H1 (cell line): ENCODE measurements around the gene GPC3. TPM values are rescaled to one million over a fixed set of nuclear protein-coding genes. Genes with fewer than 3 reads are reported as not detected.

Source experiments
- CTCF ChIA-PET: fragments of 300-600 bp; sonication (Branson Sonifier 250); formaldehyde crosslinking; loops from one replicate; lab custom pipeline; 2021; ENCODE audit not compliant: partially characterized antibody; lab: Charles Lee
- POLR2A ChIA-PET: fragments of 300-600 bp; sonication (Branson Sonifier 250); formaldehyde crosslinking; loops from one replicate; lab custom pipeline; 2021; ENCODE audit warnings: inconsistent platforms; ENCODE audit not compliant: partially characterized antibody; lab: Charles Lee
- DNase-seq, 2 experiments: peaks; one replicate each; pipeline versions ENCODE4 v3.0.0 to v3.0.0-alpha.2; 2010 to 2022; ENCODE audit warnings: low spot score in 2 of 2, low read depth in 1 of 2, mixed read lengths in 1 of 2
- FAIRE-seq: peaks from 2 replicates; lab custom pipeline; 2011; peaks lifted over from hg19 to GRCh38; lab: Jason Lieb, UNC
- H2AFZ ChIP-seq: 2 replicates; pipeline ENCODE4 v1.8.1; 2012; ENCODE audit warnings: low read length, inconsistent platforms
- H2AK5ac ChIP-seq: 2 replicates; pipeline ENCODE4 v1.6.1; 2013; ENCODE audit warnings: low read depth, low read length
- H2BK120ac ChIP-seq: replicated peaks from 2 replicates; pipeline ENCODE3; 2013; ENCODE audit warnings: low read depth, low read length, inconsistent platforms
- H2BK12ac ChIP-seq: 2 replicates; pipeline ENCODE4 v1.6.1; 2013; ENCODE audit warnings: low read depth, low read length
- H2BK15ac ChIP-seq: 2 replicates; pipeline ENCODE4 v1.6.1; 2013; ENCODE audit warnings: low read length
- H2BK20ac ChIP-seq: 2 replicates; pipeline ENCODE4 v1.6.1; 2013; ENCODE audit warnings: low read length
- H2BK5ac ChIP-seq: 2 replicates; pipeline ENCODE4 v1.6.1; 2013; ENCODE audit warnings: low read depth, low read length
- H3K14ac ChIP-seq: 2 replicates; pipeline ENCODE4 v1.6.1; 2013; ENCODE audit warnings: inconsistent platforms; ENCODE audit not compliant: insufficient read length
- H3K18ac ChIP-seq: 2 replicates; pipeline ENCODE4 v1.6.1; 2013; ENCODE audit warnings: low read length; ENCODE audit errors: extremely low read depth
- H3K23ac ChIP-seq: 2 replicates; pipeline ENCODE4 v1.6.1; 2013; ENCODE audit warnings: inconsistent platforms; ENCODE audit not compliant: insufficient read length
- H3K23me2 ChIP-seq: 2 replicates; pipeline ENCODE4 v1.6.1; 2013; ENCODE audit warnings: low read depth, low read length
- H3K27ac ChIP-seq: 2 replicates; pipeline ENCODE4 v1.6.1; 2011; ENCODE audit warnings: low read depth, low read length, inconsistent platforms
- H3K27me3 ChIP-seq, 4 experiments: replicated peaks in 1 of 4; 1 replicate in 1 of 4; 2 replicates in 3 of 4; pipeline versions ENCODE4 v1.6.1 to v1.8.1; 2011 to 2013; ENCODE audit warnings: low read length in 3 of 4, mild to moderate bottlenecking in 3 of 4, inconsistent platforms in 2 of 4, mixed read lengths in 2 of 4, moderate library complexity in 1 of 4; ENCODE audit not compliant: control insufficient read depth in 3 of 4, insufficient read depth in 3 of 4; ENCODE audit errors: extremely low read depth in 1 of 4
- H3K36me3 ChIP-seq, 4 experiments: 2 replicates each; pipeline versions ENCODE4 v1.6.1 to v1.8.1; 2011 to 2013; ENCODE audit warnings: mild to moderate bottlenecking in 4 of 4, low read length in 3 of 4, moderate library complexity in 2 of 4, control low read depth in 1 of 4, inconsistent platforms in 1 of 4; ENCODE audit not compliant: insufficient read depth in 4 of 4, control insufficient read depth in 2 of 4
- H3K4ac ChIP-seq: replicated peaks from 2 replicates; pipeline ENCODE3; 2013; ENCODE audit warnings: low read length, low read depth, mixed read lengths, inconsistent platforms; ENCODE audit not compliant: insufficient read length
- H3K4me1 ChIP-seq, 4 experiments: replicated peaks in 1 of 4; 1 replicate in 1 of 4; 2 replicates in 3 of 4; pipeline versions ENCODE4 v1.6.1 to v1.8.1; 2011 to 2013; ENCODE audit warnings: low read length in 3 of 4, inconsistent platforms in 2 of 4, mixed read lengths in 1 of 4; ENCODE audit not compliant: insufficient read depth in 4 of 4, control insufficient read depth in 3 of 4
- H3K4me2 ChIP-seq, 2 experiments: 2 replicates each; pipeline versions ENCODE4 v1.6.1 to v1.8.1; 2011 to 2013; ENCODE audit warnings: low read depth in 2 of 2, low read length in 2 of 2, control low read depth in 1 of 2, inconsistent platforms in 1 of 2, mild to moderate bottlenecking in 1 of 2; ENCODE audit not compliant: insufficient read depth in 1 of 2
- H3K4me3 ChIP-seq, 4 experiments: fragments of 200-600, 300-600 bp in 1 of 4; sonication (generic), shearing (Covaris generic), sonication (Bioruptor Twin) in 1 of 4; 2 replicates each; pipeline versions ENCODE4 v1.5.1 to v1.8.1; 2011 to 2016; ENCODE audit warnings: low read length in 4 of 4, low read depth in 3 of 4, control low read depth in 2 of 4, inconsistent platforms in 2 of 4, mild to moderate bottlenecking in 2 of 4, mixed read lengths in 1 of 4, moderate library complexity in 1 of 4; ENCODE audit not compliant: insufficient read depth in 2 of 4; ENCODE audit errors: extremely low read depth in 1 of 4
- H3K56ac ChIP-seq: replicated peaks from 2 replicates; pipeline ENCODE3; 2013; ENCODE audit warnings: low read depth, mild to moderate bottlenecking, mixed read lengths, low read length, inconsistent platforms; ENCODE audit not compliant: insufficient read length
- H3K79me1 ChIP-seq: 2 replicates; pipeline ENCODE4 v1.6.1; 2013; ENCODE audit warnings: low read depth, low read length, control low read depth
- H3K79me2 ChIP-seq, 2 experiments: 2 replicates each; pipeline versions ENCODE4 v1.6.1 to v1.8.1; 2012 to 2013; ENCODE audit warnings: low read length in 2 of 2, mild to moderate bottlenecking in 2 of 2, inconsistent platforms in 1 of 2; ENCODE audit not compliant: insufficient read depth in 2 of 2, control insufficient read depth in 1 of 2
- H3K9ac ChIP-seq, 4 experiments: replicated peaks in 1 of 4; 1 replicate in 1 of 4; 2 replicates in 3 of 4; pipeline versions ENCODE4 v1.6.1 to v1.8.1; 2011 to 2013; ENCODE audit warnings: low read depth in 3 of 4, low read length in 3 of 4, control low read depth in 2 of 4, mild to moderate bottlenecking in 2 of 4, moderate library complexity in 2 of 4, inconsistent platforms in 1 of 4; ENCODE audit errors: extremely low read depth in 1 of 4
- H3K9me3 ChIP-seq, 2 experiments: 2 replicates each; pipeline versions ENCODE4 v1.6.1 to v1.8.1; 2012 to 2013; ENCODE audit warnings: mild to moderate bottlenecking in 2 of 2, moderate library complexity in 2 of 2, control low read depth in 1 of 2, inconsistent platforms in 1 of 2, low read depth in 1 of 2, low read length in 1 of 2, mixed read lengths in 1 of 2; ENCODE audit not compliant: insufficient read depth in 2 of 2
- H4K20me1 ChIP-seq, 2 experiments: replicated peaks in 1 of 2; 2 replicates each; pipeline versions ENCODE3 to v1.8.1; 2011 to 2013; ENCODE audit warnings: inconsistent platforms in 2 of 2, low read length in 2 of 2, mild to moderate bottlenecking in 1 of 2; ENCODE audit not compliant: insufficient read depth in 2 of 2, control insufficient read depth in 1 of 2
- H4K5ac ChIP-seq: 2 replicates; pipeline ENCODE4 v1.6.1; 2013; ENCODE audit warnings: low read length, low read depth, mixed read lengths, inconsistent platforms; ENCODE audit not compliant: insufficient read length
- H4K8ac ChIP-seq: 2 replicates; pipeline ENCODE4 v1.8.0; 2013; ENCODE audit warnings: mild to moderate bottlenecking, moderate library complexity, low read length, inconsistent platforms; ENCODE audit not compliant: insufficient read depth; ENCODE audit errors: extremely low read depth
- H4K91ac ChIP-seq: replicated peaks from 2 replicates; pipeline ENCODE3; 2013; ENCODE audit warnings: low read length, mixed read lengths, inconsistent platforms; ENCODE audit not compliant: insufficient read length
- ASH2L ChIP-seq: fragments of 200-600, 300-600 bp; sonication (generic); IDR thresholded peaks from one replicate; pipeline ENCODE4 v1.7.1; 2017; ENCODE audit warnings: low read length
- BRCA1 ChIP-seq: IDR thresholded peaks from 2 replicates; pipeline ENCODE4 v1.6.1; 2012; ENCODE audit warnings: low read depth, low read length, improper control_type of control experiment
- EP300 ChIP-seq, 2 experiments: IDR thresholded peaks; 1 replicate in 1 of 2; 2 replicates in 1 of 2; pipeline ENCODE4 v1.6.1; 2011 to 2012; ENCODE audit warnings: low read depth in 2 of 2, low read length in 2 of 2, mild to moderate bottlenecking in 2 of 2, borderline replicate concordance in 1 of 2, inconsistent platforms in 1 of 2, moderate library complexity in 1 of 2
- GABPA ChIP-seq: IDR thresholded peaks from 2 replicates; pipeline ENCODE4 v1.6.1; 2011; ENCODE audit warnings: mild to moderate bottlenecking, low read length, moderate library complexity, borderline replicate concordance; ENCODE audit not compliant: insufficient read depth
- KDM5A ChIP-seq: fragments of 200-600 bp; IDR thresholded peaks from 2 replicates; pipeline ENCODE4 v1.7.1; 2012; ENCODE audit warnings: mild to moderate bottlenecking, low read length, inconsistent platforms, mixed read lengths
- MAFK ChIP-seq: IDR thresholded peaks from 2 replicates; pipeline ENCODE4 v1.6.1; 2012; ENCODE audit warnings: low read depth, mild to moderate bottlenecking, improper control_type of control experiment, low read length
- NANOG ChIP-seq: IDR thresholded peaks from 2 replicates; pipeline ENCODE4 v1.6.1; 2011; ENCODE audit warnings: low read length, low read depth, mild to moderate bottlenecking, inconsistent platforms; ENCODE audit not compliant: insufficient read depth, poor library complexity, severe bottlenecking
- POLR2AphosphoS5 ChIP-seq: IDR thresholded peaks from 2 replicates; pipeline ENCODE4 v1.6.1; 2011; ENCODE audit warnings: low read depth, low read length
- SAP30 ChIP-seq: fragments of 300-600 bp; sonication (generic); IDR thresholded peaks from 2 replicates; pipeline ENCODE4 v1.7.1; 2012; ENCODE audit warnings: low read length, moderate library complexity, mild to moderate bottlenecking, inconsistent platforms; ENCODE audit not compliant: insufficient read depth, insufficient replicate concordance
- SIX5 ChIP-seq: IDR thresholded peaks from 2 replicates; pipeline ENCODE4 v1.6.1; 2011; ENCODE audit warnings: mild to moderate bottlenecking, low read depth, low read length
- TCF12 ChIP-seq: IDR thresholded peaks from 2 replicates; pipeline ENCODE4 v1.6.1; 2011; ENCODE audit warnings: low read depth, mild to moderate bottlenecking, low read length
- ZNF274 ChIP-seq: IDR thresholded peaks from 2 replicates; pipeline ENCODE4 v1.7.0; 2012; ENCODE audit warnings: low read length, borderline replicate concordance; ENCODE audit errors: extremely low read depth
- WGBS, 2 experiments: shearing (Covaris generic) in 1 of 2; methylation state at CpG; one replicate each; pipeline versions ENCODE4 v1.1.6 to v1.1.7; 2013 to 2015; ENCODE audit warnings: low lambda C conversion rate in 2 of 2, mixed read lengths in 2 of 2, inconsistent platforms in 1 of 2, low coverage in 1 of 2, missing lambda C conversion rate in 1 of 2; ENCODE audit not compliant: insufficient replicate concordance in 2 of 2, insufficient coverage in 1 of 2, insufficient read length in 1 of 2; ENCODE audit errors: extremely low coverage in 1 of 2, missing lambda C conversion rate in 1 of 2; 5-methylcytosine and 5-hydroxymethylcytosine counted together
- polyA plus RNA-seq, 7 experiments: library from polyadenylated mRNA; depleted of rRNA in 3 of 7; stranded (reverse) in 5 of 7; unstranded in 2 of 7; fragments of >200 nt in 5 of 7; fragments of 200-250 nt in 2 of 7; gene quantifications; 1 replicate in 5 of 7; 2 replicates in 1 of 7; 4 replicates in 1 of 7; pipeline versions ENCODE4 v1.2.1 to v1.2.3, GENCODE V29; 2011 to 2013; ENCODE audit warnings: missing spikeins in 2 of 7, mixed read lengths in 2 of 7
- total RNA-seq: library from RNA; stranded (reverse); fragmentation: NEBNext Ultra II Directional; extraction: Animal tissue kit (Norgen Biotek cat#: 25700); gene quantifications from 2 replicates; pipeline ENCODE4 v1.2.1, GENCODE V29; 2021
- TF ChIP-seq, protein P1 (sequence below): IDR thresholded peaks from 2 replicates; pipeline ENCODE4 v1.6.1; 2011; ENCODE audit warnings: low read depth, mild to moderate bottlenecking, low read length; ENCODE audit not compliant: insufficient read depth

Gene GPC3
- total and polyA plus RNA-seq, 2 of the 8 experiments (the other 6 are each of a cell fraction or from before 2014, with no cell fraction given) = 64.8 to 71.9 TPM

DNA sequence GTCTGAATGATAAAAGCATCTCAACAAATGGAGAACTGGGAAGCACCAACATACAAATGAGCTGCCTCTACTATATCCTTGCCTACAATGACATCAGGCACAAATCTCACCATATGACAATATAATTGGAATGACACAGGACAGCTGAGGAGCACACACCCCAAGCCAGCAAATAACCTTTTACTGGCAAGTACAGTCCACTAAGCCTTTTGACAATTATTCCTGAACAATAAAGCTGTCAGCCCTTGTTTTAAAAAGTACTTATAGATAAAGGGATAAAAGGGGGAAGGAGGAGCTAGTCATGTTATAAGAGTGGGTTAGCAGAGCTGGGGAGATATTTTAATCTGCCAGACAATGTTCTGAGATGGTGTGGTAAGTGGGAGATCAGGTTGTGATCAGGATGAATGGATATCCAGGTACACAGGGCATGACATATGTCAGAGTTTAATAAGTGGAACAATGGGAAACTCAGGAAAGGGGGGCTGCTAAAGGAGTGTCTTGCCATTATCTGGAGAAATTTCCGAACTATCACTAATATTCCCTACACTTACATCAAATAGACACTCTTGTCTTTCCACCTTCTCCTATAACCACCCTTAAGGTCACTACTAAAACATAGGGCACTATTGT is 127.6 kb downstream of the GPC3 start:
- ChIA-PET POLR2A (no interaction called here), CTCF (interaction anchor here (0.6 to 1.5 kb wide), 3 partner anchors 8 to 65 kb away, joined by 3 to 6 read pairs (median 3); no protein-coding TSS in a partner anchor)
- Histone ChIP-seq H4K20me1 (no peaks in the 10 kb centered on the region), H2BK120ac (no peak overlapping the region), H2AK5ac (no peak overlapping the region), H3K27me3 (no peaks in the 10 kb centered on the region), H3K9ac (no peak overlapping the region), H3K56ac (no peak overlapping the region), H3K27ac (no peak overlapping the region), H2AFZ (no peak overlapping the region), H3K23me2 (no peaks in the 10 kb centered on the region), H3K4me2 (no peak overlapping the region), H3K23ac (no peak overlapping the region), H3K4ac (no peak overlapping the region), H4K5ac (no peak overlapping the region), H3K9me3 (no peaks in the 10 kb centered on the region), H4K8ac (no peak overlapping the region), H3K4me1 (peaks cover 0 to 2% (median 0%) of the 10 kb centered on the region in 4 experiments; a peak in 2 of 7 replicates), H3K18ac (no peak overlapping the region), H2BK12ac (no peak overlapping the region), H2BK15ac (no peak overlapping the region), H3K14ac (no peak overlapping the region), H3K79me1 (no peaks in the 10 kb centered on the region), H2BK5ac (no peak overlapping the region), H3K4me3 (no peak overlapping the region), H3K79me2 (no peaks in the 10 kb centered on the region), H4K91ac (no peak overlapping the region), H2BK20ac (no peak overlapping the region), H3K36me3 (no peaks in the 10 kb centered on the region; a peak in 1 of 8 replicates)
- 88% methylated on average over 1 of the region's 1 CpG; no CpG with 5 or more reads in 1 of the 2 experiments for WGBS, 2 experiments
- FAIRE-seq = no peak
- no peak for DNase-seq
- TF ChIP-seq SIX5 (no peak), ZNF274 (no peak), BRCA1 (no peak), MAFK (no peak), EP300 (IDR thresholded peaks at IDR 0.05; ENCODE audit: borderline replicate concordance in 1 of 2, low read depth in 2 of 2, low read length in 2 of 2) (no peak), KDM5A (no peak), NANOG (no peak), SAP30 (no peak), POLR2AphosphoS5 (no peak), ASH2L (no peak), TCF12 (no peak), GABPA (no peak)
- TF ChIP-seq, protein P1, sequence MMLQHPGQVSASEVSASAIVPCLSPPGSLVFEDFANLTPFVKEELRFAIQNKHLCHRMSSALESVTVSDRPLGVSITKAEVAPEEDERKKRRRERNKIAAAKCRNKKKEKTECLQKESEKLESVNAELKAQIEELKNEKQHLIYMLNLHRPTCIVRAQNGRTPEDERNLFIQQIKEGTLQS = no peak
